Bronchial epithelial cell (primary cell): Measurements from ENCODE around the gene TUBGCP3. TPM values are rescaled to one million over a fixed set of nuclear protein-coding genes. Genes with fewer than 3 reads are reported as not detected.
A peak's percentile ranks its signal among the peaks of the same experiment; 100 is the strongest.

Experiments used
- DNase-seq: peaks from one replicate; pipeline ENCODE4 v3.0.0-alpha.2; 2010; ENCODE audit warnings: low read depth
- FAIRE-seq: peaks from 2 replicates; lab custom pipeline; 2011; peaks lifted over from hg19 to GRCh38; lab: Jason Lieb, UNC
- H3K27me3 ChIP-seq: 2 replicates; pipeline ENCODE4 v1.5.1; 2011; ENCODE audit warnings: low read length; ENCODE audit not compliant: control insufficient read depth, insufficient read depth
- H3K36me3 ChIP-seq: 2 replicates; pipeline ENCODE4 v1.5.1; 2011; ENCODE audit warnings: low read length; ENCODE audit not compliant: control insufficient read depth, insufficient read depth
- H3K4me3 ChIP-seq: 2 replicates; pipeline ENCODE4 v1.5.1; 2011; ENCODE audit warnings: mild to moderate bottlenecking, low read depth, low read length, control low read depth
- CTCF ChIP-seq: IDR thresholded peaks from 2 replicates; pipeline ENCODE4 v1.5.1; 2011; ENCODE audit warnings: mild to moderate bottlenecking, moderate library complexity, low read length, control low read depth, inconsistent platforms; ENCODE audit not compliant: insufficient read depth, severe bottlenecking
- total RNA-seq: library from RNA; depleted of rRNA; stranded (reverse); fragments of >200 nt; gene quantifications from 2 replicates; pipeline ENCODE4 v1.2.1, GENCODE V29; 2014

The TUBGCP3 gene
- total RNA-seq, 1 donor from 2014 or later: 17.6 TPM

GRCh38 chr13:112624602-112625430 lies 36.9 kb upstream of the TUBGCP3 start:
- TF ChIP-seq CTCF: no peak
- H3K27me3 ChIP-seq: no peaks in the 10 kb centered on the region
- DNase-seq (no peak), FAIRE-seq (peak; percentile 83)
- H3K4me3 ChIP-seq: no peak overlapping the region
- H3K36me3 ChIP-seq: no peaks in the 10 kb centered on the region

- no peak for TF ChIP-seq CTCF
- DNase-seq (no peak), FAIRE-seq (no peak)
- H3K36me3 ChIP-seq: no peaks in the 10 kb centered on the region
- no peaks in the 10 kb centered on the region for H3K27me3 ChIP-seq
- no peak overlapping the region for H3K4me3 ChIP-seq
Measured at GRCh38 chr13:112624040-112624439, 36.1 kb upstream of the TUBGCP3 start.

- no peak for FAIRE-seq
- no peak for TF ChIP-seq CTCF
- no peaks in the 10 kb centered on the region for H3K27me3 ChIP-seq
Measured at GRCh38 chr13:112623051-112623711, 35.2 kb upstream of the TUBGCP3 start.

GRCh38 chr13:112622375-112622774 lies 34.4 kb upstream of the TUBGCP3 start:
- Histone ChIP-seq H3K4me3 (no peak overlapping the region), H3K27me3 (no peaks in the 10 kb centered on the region), H3K36me3 (no peaks in the 10 kb centered on the region)
- FAIRE-seq (no peak), DNase-seq (no peak)
- no peak for TF ChIP-seq CTCF

More at GRCh38 chr13:112623051-112623711, 35.2 kb upstream of the TUBGCP3 start:
- no peak for DNase-seq
- Histone ChIP-seq H3K36me3 (no peaks in the 10 kb centered on the region), H3K4me3 (no peak overlapping the region)

- Histone ChIP-seq H3K4me3 (no peak overlapping the region), H3K36me3 (no peaks in the 10 kb centered on the region), H3K27me3 (no peaks in the 10 kb centered on the region)
- DNase-seq (peak; percentile 55), FAIRE-seq (no peak)
- TF ChIP-seq CTCF: no peak
Measured at GRCh38 chr13:112619730-112620631, 32.0 kb upstream of the TUBGCP3 start.
